HEK293T (cell line): ENCODE measurements around the gene PGBD5.

Experiments
- BHLHE40 ChIP-seq: fragments of 450-650 bp; IDR thresholded peaks from 2 replicates; pipeline ENCODE4 v1.6.1; 2016; ENCODE audit warnings: mild to moderate bottlenecking, moderate library complexity, borderline replicate concordance
- ELF4 ChIP-seq: fragments of 450-650 bp; IDR thresholded peaks from 2 replicates; pipeline ENCODE4 v1.6.1; 2017; ENCODE audit warnings: antibody characterized with exemption
- FOXA1 ChIP-seq: fragments of 450-650 bp; IDR thresholded peaks from 2 replicates; pipeline ENCODE4 v1.6.1; 2016; ENCODE audit warnings: mild to moderate bottlenecking
- SP1 ChIP-seq: fragments of 450-650 bp; IDR thresholded peaks from 2 replicates; pipeline ENCODE4 v1.6.1; 2017
- TARDBP ChIP-seq: fragments of 450-650 bp; IDR thresholded peaks from 2 replicates; pipeline ENCODE4 v1.6.1; 2016

DNA sequence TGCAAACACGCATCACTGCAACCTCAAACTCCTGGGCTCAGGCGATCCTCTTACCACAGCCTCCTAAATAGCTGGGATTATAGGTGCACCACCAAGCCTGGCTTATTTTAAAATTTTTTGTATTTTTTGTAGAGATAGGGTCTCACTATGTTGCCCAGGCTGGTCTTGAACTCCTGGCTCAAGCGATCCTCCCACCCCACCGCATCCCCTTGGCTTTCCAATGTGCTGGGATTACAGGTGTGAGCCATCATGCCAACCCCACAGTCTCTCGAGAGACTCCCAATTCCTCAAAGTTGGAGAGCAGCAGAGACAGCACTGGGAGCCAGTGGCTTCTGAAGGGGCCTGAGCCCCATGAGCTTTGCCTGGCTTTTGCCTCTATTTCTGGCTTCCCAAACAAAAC, 42.7 kb downstream of the PGBD5 start:
- TF ChIP-seq ELF4 (no peak), SP1 (no peak), TARDBP (no peak), BHLHE40 (no peak), FOXA1 (no peak)
